HG03064 (cell line): ENCODE measurements around the gene SIGMAR1.
A peak's percentile ranks its signal among the peaks of the same experiment; 100 is the strongest.
"Not testable (repeated sequence)": the region's sequence is repeated elsewhere in the genome, so short reads cannot be mapped to it uniquely, and the experiment has no call there.

Experiments used
- ATAC-seq: cut with Tn5 transposase; IDR thresholded peaks from one replicate; pipeline ENCODE4 v1.9.1; 2021; ENCODE audit warnings: low read depth; ENCODE audit not compliant: unreplicated experiment

Gene SIGMAR1

GRCh38 chr9:34655394-34655793 lies 17.8 kb upstream of the SIGMAR1 start:
- ATAC-seq, result no peak

- no peak for ATAC-seq
Observed at GRCh38 chr9:34654323-34655051, 16.9 kb upstream of the SIGMAR1 start.

GRCh38 chr9:34653151-34654072 lies 15.8 kb upstream of the SIGMAR1 start:
- no peak for ATAC-seq

- no peak for ATAC-seq
Observed at GRCh38 chr9:34652602-34653000, 15.0 kb upstream of the SIGMAR1 start.

GRCh38 chr9:34651876-34652601 lies 14.5 kb upstream of the SIGMAR1 start, which contains the start of gene IL11RA:
Gene IL11RA (plus strand): TSS chr9:34652185. CDS start chr9:34655218, 3,033 bp downstream.
- no peak for ATAC-seq

GRCh38 chr9:34651321-34651720 lies 13.7 kb upstream of the SIGMAR1 start:
- no peak for ATAC-seq

- ATAC-seq, result no peak
Observed at GRCh38 chr9:34650816-34651215, 13.2 kb upstream of the SIGMAR1 start.

GRCh38 chr9:34648673-34649072 lies 11.1 kb upstream of the SIGMAR1 start:
- ATAC-seq, result no peak

- ATAC-seq, result no peak
Observed at GRCh38 chr9:34647651-34648050, 10.1 kb upstream of the SIGMAR1 start.

GRCh38 chr9:34647084-34647403 lies 9.5 kb upstream of the SIGMAR1 start:
- ATAC-seq, result no peak

- ATAC-seq, result peak; percentile 76
Observed at GRCh38 chr9:34646211-34647083, 8.9 kb upstream of the SIGMAR1 start, which contains the start of gene GALT. Gene GALT (plus strand): TSS chr9:34646675. CDS start chr9:34646705, 30 bp downstream.

- no peak for ATAC-seq
Observed at GRCh38 chr9:34644766-34645314, 7.3 kb upstream of the SIGMAR1 start.

- ATAC-seq, result no peak
Observed at GRCh38 chr9:34642679-34643078, 5.1 kb upstream of the SIGMAR1 start.

GRCh38 chr9:34639322-34639721 lies 1.7 kb upstream of the SIGMAR1 start:
- ATAC-seq, result not testable (repeated sequence)

- no peak for ATAC-seq
Observed at GRCh38 chr9:34638138-34638445, 505 bp upstream of the SIGMAR1 start.

GRCh38 chr9:34636791-34637355 lies 714 bp downstream of the SIGMAR1 start:
- no peak for ATAC-seq

GRCh38 chr9:34635556-34635955 lies 2.0 kb downstream of the SIGMAR1 start:
- ATAC-seq, result no peak

GRCh38 chr9:34634551-34635248 lies 2.9 kb downstream of the SIGMAR1 start:
- no peak for ATAC-seq
